AG09309 (cell line): Measurements from ENCODE around the gene GALNT18.

Experiments used
- DNase-seq: peaks from one replicate; pipeline ENCODE4 v3.0.0-alpha.2; 2010; ENCODE audit warnings: low read depth
- H3K4me3 ChIP-seq: 2 replicates; pipeline ENCODE4 v1.5.1; 2011; ENCODE audit warnings: mild to moderate bottlenecking, low read depth, low read length, moderate library complexity; ENCODE audit not compliant: control insufficient read depth
- TF ChIP-seq, protein P1 (sequence below): IDR thresholded peaks from 2 replicates; pipeline ENCODE4 v1.5.1; 2011; ENCODE audit warnings: mild to moderate bottlenecking, low read depth, low read length, inconsistent platforms; ENCODE audit not compliant: insufficient read depth, control insufficient read depth; ENCODE audit errors: missing control alignments

The GALNT18 gene

DNA sequence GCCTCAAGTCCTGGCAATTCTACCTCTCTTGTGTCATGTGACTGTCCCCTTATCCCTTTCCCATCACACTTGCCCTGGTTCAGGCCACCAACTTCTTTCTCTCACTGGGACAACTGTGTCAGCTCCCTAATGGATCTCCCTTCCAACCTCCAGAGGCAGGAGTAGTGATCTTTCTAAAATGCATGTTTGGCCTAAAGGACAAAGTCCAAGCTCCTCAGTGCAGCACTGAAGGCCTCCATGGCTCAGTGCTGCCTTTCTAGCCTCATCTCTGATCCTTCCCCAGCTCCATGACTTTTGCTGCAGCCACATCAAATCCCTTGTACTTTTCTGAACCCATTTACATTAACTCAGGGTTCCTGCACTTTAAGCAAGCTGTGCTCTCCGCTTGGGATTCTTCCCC is 349.6 kb downstream of the GALNT18 start:
- TF ChIP-seq, protein P1, sequence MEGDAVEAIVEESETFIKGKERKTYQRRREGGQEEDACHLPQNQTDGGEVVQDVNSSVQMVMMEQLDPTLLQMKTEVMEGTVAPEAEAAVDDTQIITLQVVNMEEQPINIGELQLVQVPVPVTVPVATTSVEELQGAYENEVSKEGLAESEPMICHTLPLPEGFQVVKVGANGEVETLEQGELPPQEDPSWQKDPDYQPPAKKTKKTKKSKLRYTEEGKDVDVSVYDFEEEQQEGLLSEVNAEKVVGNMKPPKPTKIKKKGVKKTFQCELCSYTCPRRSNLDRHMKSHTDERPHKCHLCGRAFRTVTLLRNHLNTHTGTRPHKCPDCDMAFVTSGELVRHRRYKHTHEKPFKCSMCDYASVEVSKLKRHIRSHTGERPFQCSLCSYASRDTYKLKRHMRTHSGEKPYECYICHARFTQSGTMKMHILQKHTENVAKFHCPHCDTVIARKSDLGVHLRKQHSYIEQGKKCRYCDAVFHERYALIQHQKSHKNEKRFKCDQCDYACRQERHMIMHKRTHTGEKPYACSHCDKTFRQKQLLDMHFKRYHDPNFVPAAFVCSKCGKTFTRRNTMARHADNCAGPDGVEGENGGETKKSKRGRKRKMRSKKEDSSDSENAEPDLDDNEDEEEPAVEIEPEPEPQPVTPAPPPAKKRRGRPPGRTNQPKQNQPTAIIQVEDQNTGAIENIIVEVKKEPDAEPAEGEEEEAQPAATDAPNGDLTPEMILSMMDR: no peak
- DNase-seq: no peak
- H3K4me3 ChIP-seq: no peak overlapping the region

DNA sequence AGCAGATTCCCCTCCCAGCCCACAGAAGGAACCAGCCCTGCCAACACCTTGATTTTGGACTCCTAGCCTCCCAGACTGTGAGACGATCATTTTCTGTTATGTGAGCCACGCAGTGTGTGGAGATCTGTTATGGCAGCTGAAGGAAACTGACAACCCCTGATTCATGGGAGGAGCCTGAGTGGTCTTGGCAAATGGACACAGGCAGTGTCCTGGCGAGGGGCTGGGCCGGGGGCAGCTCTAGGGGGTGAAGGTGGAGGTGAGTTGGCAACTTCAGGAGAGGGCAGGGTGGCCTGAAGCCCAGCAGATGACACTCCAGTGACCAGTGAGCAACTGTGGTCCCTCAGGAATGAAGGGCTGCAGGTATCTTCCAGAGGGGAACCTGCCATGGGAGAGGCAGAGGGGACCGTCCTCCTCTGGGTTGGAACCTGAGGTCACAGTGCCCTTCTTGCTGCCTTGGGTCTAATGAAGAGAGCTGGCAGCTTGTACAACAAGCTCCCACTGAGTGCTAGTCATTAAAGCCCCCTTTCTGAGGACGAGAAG is 351.5 kb downstream of the GALNT18 start:
- no peak overlapping the region for H3K4me3 ChIP-seq
- TF ChIP-seq, protein P1: no peak
- DNase-seq: no peak

DNA sequence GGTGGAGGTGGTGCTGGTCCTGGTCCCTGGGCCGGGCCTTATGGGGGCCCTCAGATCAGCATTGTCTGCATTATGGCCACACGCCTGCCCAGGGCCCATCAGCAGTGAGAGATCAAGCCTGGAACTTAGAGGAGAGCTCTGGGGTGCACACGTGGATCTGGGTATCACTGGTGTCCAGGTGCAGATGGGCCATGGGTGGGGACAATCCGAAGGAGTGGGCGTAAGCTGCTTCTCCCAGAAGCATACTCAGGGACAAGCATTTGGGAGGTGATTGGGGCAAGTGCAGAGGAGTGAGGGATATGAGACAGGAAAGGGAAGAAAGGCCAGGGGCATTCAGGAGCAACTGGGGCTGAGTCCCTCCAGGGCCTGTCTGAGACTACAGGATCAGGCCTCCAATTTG is 353.1 kb downstream of the GALNT18 start:
- TF ChIP-seq, protein P1: no peak
- no peak overlapping the region for H3K4me3 ChIP-seq
- DNase-seq: no peak

DNA sequence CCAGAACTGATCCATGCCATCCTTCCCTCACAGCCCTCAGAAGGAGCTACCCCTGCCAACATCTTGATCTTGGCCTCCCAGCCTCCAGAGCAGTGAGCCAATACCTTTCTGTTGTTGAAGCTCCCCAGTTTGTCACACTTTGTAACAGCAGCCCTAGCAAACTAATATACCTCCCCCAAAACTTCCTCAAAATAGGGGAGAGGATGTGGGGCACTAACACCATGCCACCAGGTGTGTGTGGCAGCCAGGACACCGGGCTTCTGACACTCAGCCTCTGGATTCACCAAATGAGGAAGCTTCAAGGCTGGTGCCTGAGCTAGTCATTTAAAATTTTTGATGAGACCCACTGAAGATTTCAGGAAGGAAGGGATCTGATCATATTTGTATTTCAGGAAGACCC is 353.7 kb downstream of the GALNT18 start:
- DNase-seq: no peak
- TF ChIP-seq, protein P1: no peak
- no peak overlapping the region for H3K4me3 ChIP-seq

DNA sequence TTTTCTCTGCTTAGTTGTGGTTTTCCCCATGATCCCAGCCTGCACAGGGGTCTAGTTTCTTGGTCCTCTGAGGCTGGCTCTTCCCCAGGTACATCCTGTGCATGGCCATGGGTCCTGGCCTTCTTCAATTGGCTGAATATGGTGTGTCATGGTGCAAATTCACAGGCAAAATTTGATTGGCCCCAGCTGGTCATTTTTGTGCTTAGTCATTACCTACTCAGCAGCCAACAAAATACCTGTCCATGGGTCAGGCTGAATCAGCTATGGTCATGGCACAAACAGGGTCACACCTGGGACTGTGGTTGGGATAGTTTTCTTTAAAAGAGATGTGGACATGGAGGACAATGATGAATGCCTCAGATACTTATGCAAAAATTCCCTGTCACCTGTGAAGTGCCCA is 354.5 kb downstream of the GALNT18 start:
- H3K4me3 ChIP-seq: no peak overlapping the region
- DNase-seq: no peak
- TF ChIP-seq, protein P1: no peak

DNA sequence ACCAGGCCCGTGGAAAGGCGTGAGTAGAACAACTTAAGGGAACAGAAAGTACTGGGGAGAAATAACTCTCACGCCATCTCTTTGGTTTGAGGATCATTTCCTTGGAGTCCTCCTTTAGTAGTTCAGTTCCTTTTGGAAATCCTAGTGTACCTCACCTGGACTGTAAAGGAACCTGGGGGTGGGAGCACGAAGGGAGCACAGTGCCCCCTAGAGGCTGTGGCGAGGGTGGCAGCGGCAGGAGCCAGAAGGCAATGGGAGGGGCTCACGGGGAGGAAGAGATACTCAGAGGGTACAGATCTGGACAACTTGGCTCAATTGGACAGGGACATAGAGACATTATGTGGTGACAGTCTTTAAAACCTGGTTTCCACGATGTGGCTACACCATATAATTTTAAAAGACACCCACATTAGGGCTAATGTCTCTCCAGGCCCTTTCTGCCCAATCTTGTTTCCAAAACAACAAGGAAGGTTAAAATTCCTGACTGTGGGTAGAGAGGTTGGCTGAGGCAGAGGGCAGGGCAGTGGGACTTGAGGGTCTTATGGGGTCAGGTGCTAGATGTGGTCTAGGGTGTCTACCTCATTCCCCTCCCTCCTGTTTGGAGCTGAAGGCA is 355.7 kb downstream of the GALNT18 start:
- TF ChIP-seq, protein P1: peak; percentile 79
- no peak overlapping the region for H3K4me3 ChIP-seq
- no peak for DNase-seq
